ENCODE measurements around the gene LIPC. TPM values are rescaled to one million over a fixed set of nuclear protein-coding genes. Genes with fewer than 3 reads are reported as not detected.

Gene LIPC
- total RNA-seq, 3 donors from 2014 or later, result 2.3 to 9.3 (median 3.4) TPM

- DNase-seq, result no peak
- no peaks in the 10 kb centered on the region for H3K9me3 ChIP-seq
- no peak for TF ChIP-seq CTCF (IDR thresholded peaks at IDR 0.05)
- H3K36me3 ChIP-seq (ENCODE audit: low read depth), result no peaks in the 10 kb centered on the region
- H3K4me1 ChIP-seq (ENCODE audit: low read depth), result no peaks in the 10 kb centered on the region
- no peak for ATAC-seq
- H3K4me3 ChIP-seq, result no peak overlapping the region
- intact Hi-C loops (cut with DNase I, micrococcal nuclease), result no loop called here
Observed at GRCh38 chr15:58589047-58589446, 157.3 kb downstream of the LIPC start.

- Histone ChIP-seq H3K36me3 (ENCODE audit: low read depth) (no peaks in the 10 kb centered on the region), H3K9me3 (no peaks in the 10 kb centered on the region), H3K4me3 (no peak overlapping the region), H3K4me1 (ENCODE audit: low read depth) (no peaks in the 10 kb centered on the region)
- TF ChIP-seq CTCF (IDR thresholded peaks at IDR 0.05), result no peak
- intact Hi-C loops (cut with DNase I, micrococcal nuclease), result no loop called here
- no peak for DNase-seq
- ATAC-seq, result no peak
Observed at GRCh38 chr15:58590236-58590635, 158.4 kb downstream of the LIPC start.

- DNase-seq (no peak), ATAC-seq (no peak)
- H3K36me3 ChIP-seq (ENCODE audit: low read depth), result no peaks in the 10 kb centered on the region
- H3K4me3 ChIP-seq, result no peak overlapping the region
- no peaks in the 10 kb centered on the region for H3K9me3 ChIP-seq
- peaks cover 4% of the 10 kb centered on the region for H3K4me1 ChIP-seq (ENCODE audit: low read depth)
- intact Hi-C loops (cut with DNase I, micrococcal nuclease), result no loop called here
- TF ChIP-seq CTCF (IDR thresholded peaks at IDR 0.05), result no peak
Observed at GRCh38 chr15:58590926-58591325, 159.1 kb downstream of the LIPC start.

GRCh38 chr15:58593870-58594269 is 162.1 kb downstream of the LIPC start:
- Histone ChIP-seq H3K4me3 (no peak overlapping the region), H3K4me1 (ENCODE audit: low read depth) (peaks cover 9% of the 10 kb centered on the region), H3K9me3 (no peaks in the 10 kb centered on the region), H3K36me3 (ENCODE audit: low read depth) (no peaks in the 10 kb centered on the region)
- DNase-seq, result no peak
- no peak for ATAC-seq
- intact Hi-C loops (cut with DNase I, micrococcal nuclease), result no loop called here
- no peak for TF ChIP-seq CTCF (IDR thresholded peaks at IDR 0.05)

GRCh38 chr15:58594898-58595297 is 163.1 kb downstream of the LIPC start:
- DNase-seq (no peak), ATAC-seq (no peak)
- TF ChIP-seq CTCF (IDR thresholded peaks at IDR 0.05), result no peak
- no peaks in the 10 kb centered on the region for H3K36me3 ChIP-seq (ENCODE audit: low read depth)
- peaks cover 9% of the 10 kb centered on the region for H3K4me1 ChIP-seq (ENCODE audit: low read depth)
- intact Hi-C loops (cut with DNase I, micrococcal nuclease), result no loop called here
- H3K4me3 ChIP-seq, result no peak overlapping the region
- H3K9me3 ChIP-seq, result no peaks in the 10 kb centered on the region
